ENCODE measurements around the gene MAPK4.
"Not testable (repeated sequence)": the region's sequence is repeated elsewhere in the genome, so short reads cannot be mapped to it uniquely, and the experiment has no call there.

Gene MAPK4

GRCh38 chr18:50545936-50546335 lies 14.0 kb upstream of the MAPK4 start:
- POLR2A ChIA-PET = no interaction called here
- TF ChIP-seq LEF1 (IDR thresholded peaks at IDR 0.05; ENCODE audit: borderline replicate concordance) = no peak
- no peak for TF ChIP-seq FOXK2 (IDR thresholded peaks at IDR 0.05)
- TF ChIP-seq CTBP1 (IDR thresholded peaks at IDR 0.05; ENCODE audit: borderline replicate concordance) = no peak
- no peak for TF ChIP-seq SP1 (IDR thresholded peaks at IDR 0.05)
- TF ChIP-seq ZNF384 (IDR thresholded peaks at IDR 0.05) = no peak
- no peak for TF ChIP-seq FOXM1 (IDR thresholded peaks at IDR 0.05; ENCODE audit: borderline replicate concordance)
- TF ChIP-seq, protein P1, sequence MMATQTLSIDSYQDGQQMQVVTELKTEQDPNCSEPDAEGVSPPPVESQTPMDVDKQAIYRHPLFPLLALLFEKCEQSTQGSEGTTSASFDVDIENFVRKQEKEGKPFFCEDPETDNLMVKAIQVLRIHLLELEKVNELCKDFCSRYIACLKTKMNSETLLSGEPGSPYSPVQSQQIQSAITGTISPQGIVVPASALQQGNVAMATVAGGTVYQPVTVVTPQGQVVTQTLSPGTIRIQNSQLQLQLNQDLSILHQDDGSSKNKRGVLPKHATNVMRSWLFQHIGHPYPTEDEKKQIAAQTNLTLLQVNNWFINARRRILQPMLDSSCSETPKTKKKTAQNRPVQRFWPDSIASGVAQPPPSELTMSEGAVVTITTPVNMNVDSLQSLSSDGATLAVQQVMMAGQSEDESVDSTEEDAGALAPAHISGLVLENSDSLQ (IDR thresholded peaks at IDR 0.05) = no peak
- no peak for TF ChIP-seq NFRKB (IDR thresholded peaks at IDR 0.05)
- no peak for TF ChIP-seq TARDBP (IDR thresholded peaks at IDR 0.05)
- no peak for TF ChIP-seq HDGF (IDR thresholded peaks at IDR 0.05; ENCODE audit: borderline replicate concordance)
- TF ChIP-seq L3MBTL2 (conservative IDR thresholded peaks at IDR 0.05) = no peak
- no peak for TF ChIP-seq SUZ12 (IDR thresholded peaks at IDR 0.05)
- no peak for TF ChIP-seq ARNT (IDR thresholded peaks at IDR 0.05)
- TF ChIP-seq ELF4 (IDR thresholded peaks at IDR 0.05) = no peak
- TF ChIP-seq BHLHE40 (IDR thresholded peaks at IDR 0.05; ENCODE audit: borderline replicate concordance) = no peak
- TF ChIP-seq FOXA1 (IDR thresholded peaks at IDR 0.05) = no peak
- CTCF ChIA-PET = no interaction called here
- no peak for DNase-seq (ENCODE audit: extremely low spot score)

DNA sequence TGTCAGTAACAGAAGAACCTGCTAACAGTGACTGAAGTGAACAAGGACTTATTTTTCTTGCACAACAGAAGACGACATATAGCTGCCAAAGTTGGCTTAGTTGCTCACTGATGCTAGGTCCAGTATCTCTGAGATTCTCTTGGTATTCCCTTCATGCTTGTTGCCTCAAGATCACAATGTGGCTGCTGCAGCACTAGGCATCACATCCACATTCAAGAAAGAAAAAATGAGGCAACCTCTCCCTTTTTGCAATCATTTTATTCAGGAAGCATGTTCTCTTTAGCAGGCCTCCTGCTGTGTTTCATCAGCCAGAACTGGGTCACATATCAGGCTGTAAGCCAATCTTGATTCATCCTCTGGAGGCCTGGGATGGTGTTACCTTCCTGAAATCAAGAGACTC lies 11.7 kb upstream of the MAPK4 start:
- TF ChIP-seq SUZ12 (IDR thresholded peaks at IDR 0.05) = no peak
- no peak for TF ChIP-seq FOXM1 (IDR thresholded peaks at IDR 0.05; ENCODE audit: borderline replicate concordance)
- TF ChIP-seq L3MBTL2 (conservative IDR thresholded peaks at IDR 0.05) = no peak
- no peak for TF ChIP-seq BHLHE40 (IDR thresholded peaks at IDR 0.05; ENCODE audit: borderline replicate concordance)
- no peak for TF ChIP-seq CTBP1 (IDR thresholded peaks at IDR 0.05; ENCODE audit: borderline replicate concordance)
- no peak for TF ChIP-seq SP1 (IDR thresholded peaks at IDR 0.05)
- TF ChIP-seq ELF4 (IDR thresholded peaks at IDR 0.05) = no peak
- TF ChIP-seq NFRKB (IDR thresholded peaks at IDR 0.05) = no peak
- TF ChIP-seq ARNT (IDR thresholded peaks at IDR 0.05) = no peak
- no peak for TF ChIP-seq FOXA1 (IDR thresholded peaks at IDR 0.05)
- TF ChIP-seq LEF1 (IDR thresholded peaks at IDR 0.05; ENCODE audit: borderline replicate concordance) = no peak
- no peak for TF ChIP-seq ZNF384 (IDR thresholded peaks at IDR 0.05)
- no peak for TF ChIP-seq HDGF (IDR thresholded peaks at IDR 0.05; ENCODE audit: borderline replicate concordance)
- TF ChIP-seq, protein P1 (IDR thresholded peaks at IDR 0.05) = no peak
- TF ChIP-seq FOXK2 (IDR thresholded peaks at IDR 0.05) = no peak
- TF ChIP-seq TARDBP (IDR thresholded peaks at IDR 0.05) = no peak
- POLR2A ChIA-PET = no interaction called here

GRCh38 chr18:50551651-50552050 lies 8.2 kb upstream of the MAPK4 start:
- CTCF ChIA-PET = interaction anchor here (0.6 kb wide), 1 partner anchor 15 kb away, joined by 5 read pairs; no protein-coding TSS in a partner anchor
- POLR2A ChIA-PET; DNase-seq (ENCODE audit: extremely low spot score): not testable (repeated sequence)

More for the DNA sequence above, 11.7 kb upstream of the MAPK4 start:
- CTCF ChIA-PET = no interaction called here
- no peak for DNase-seq (ENCODE audit: extremely low spot score)

GRCh38 chr18:50558157-50558556 lies 1.7 kb upstream of the MAPK4 start:
- no peak for TF ChIP-seq HDGF (IDR thresholded peaks at IDR 0.05; ENCODE audit: borderline replicate concordance)
- TF ChIP-seq ZNF384 (IDR thresholded peaks at IDR 0.05) = no peak
- TF ChIP-seq ELF4 (IDR thresholded peaks at IDR 0.05) = no peak
- TF ChIP-seq, protein P1 (IDR thresholded peaks at IDR 0.05) = no peak
- no peak for TF ChIP-seq NFRKB (IDR thresholded peaks at IDR 0.05)
- no peak for TF ChIP-seq FOXK2 (IDR thresholded peaks at IDR 0.05)
- no peak for TF ChIP-seq TARDBP (IDR thresholded peaks at IDR 0.05)
- no peak for DNase-seq (ENCODE audit: extremely low spot score)
- CTCF ChIA-PET = no interaction called here
- POLR2A ChIA-PET = no interaction called here

- DNase-seq (ENCODE audit: extremely low spot score) = no peak
- no peak for TF ChIP-seq LEF1 (IDR thresholded peaks at IDR 0.05; ENCODE audit: borderline replicate concordance)
- POLR2A ChIA-PET = interaction anchor here (1.1 kb wide), 1 partner anchor 262 kb away, joined by 3 read pairs; no protein-coding TSS in a partner anchor
- CTCF ChIA-PET = no interaction called here
Observed at GRCh38 chr18:50558948-50559751, 737 bp upstream of the MAPK4 start.

DNA sequence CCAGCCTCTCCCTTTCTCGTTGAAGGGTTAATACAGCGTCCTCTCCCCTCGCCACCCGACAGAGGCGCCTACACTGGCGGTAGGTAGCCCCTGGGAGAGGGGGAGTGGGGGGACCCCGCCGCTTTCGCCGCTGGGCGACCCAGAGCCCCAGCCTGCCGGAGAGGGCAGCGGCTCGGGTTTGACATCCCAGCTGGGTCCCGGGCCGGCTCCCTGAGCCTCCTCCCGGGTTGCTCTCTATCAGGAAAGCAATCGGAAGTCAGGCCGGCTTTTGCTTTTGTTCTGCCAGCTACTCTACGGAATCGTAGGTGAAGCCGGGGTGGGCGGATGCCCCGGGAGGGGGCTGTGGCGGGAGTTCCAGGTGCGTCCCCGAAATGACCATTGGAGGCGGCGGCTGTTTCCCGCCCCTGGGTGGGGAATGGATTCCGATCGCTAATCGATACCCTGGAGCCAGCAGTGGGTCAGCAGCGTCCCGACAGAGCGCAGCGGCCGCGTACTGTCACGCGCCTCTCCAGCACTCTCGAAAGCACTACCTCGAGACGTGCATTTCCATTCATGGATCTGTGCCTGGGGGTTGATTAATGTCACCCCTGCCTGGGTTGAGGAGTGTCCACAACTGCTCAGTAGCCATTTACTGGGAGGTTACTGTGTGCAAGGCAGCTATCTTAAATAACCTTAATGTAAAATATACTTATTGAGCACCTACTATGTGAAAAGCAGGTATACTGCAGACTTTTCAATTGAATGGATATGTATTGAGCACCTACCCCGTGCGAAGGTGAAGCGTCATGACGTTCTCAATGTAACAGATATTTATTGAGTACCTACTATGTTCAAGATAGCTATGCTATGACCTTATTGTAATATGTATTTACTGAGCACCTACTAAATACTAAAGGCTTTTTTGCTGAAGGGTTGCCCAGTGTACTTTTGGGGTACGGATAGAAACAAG lies 1.1 kb downstream of the MAPK4 start:
- no peak for TF ChIP-seq CTBP1 (IDR thresholded peaks at IDR 0.05; ENCODE audit: borderline replicate concordance)
- peak; percentile 14 for DNase-seq (ENCODE audit: extremely low spot score)
- ChIA-PET POLR2A (no interaction called here), CTCF (no interaction called here)

DNA sequence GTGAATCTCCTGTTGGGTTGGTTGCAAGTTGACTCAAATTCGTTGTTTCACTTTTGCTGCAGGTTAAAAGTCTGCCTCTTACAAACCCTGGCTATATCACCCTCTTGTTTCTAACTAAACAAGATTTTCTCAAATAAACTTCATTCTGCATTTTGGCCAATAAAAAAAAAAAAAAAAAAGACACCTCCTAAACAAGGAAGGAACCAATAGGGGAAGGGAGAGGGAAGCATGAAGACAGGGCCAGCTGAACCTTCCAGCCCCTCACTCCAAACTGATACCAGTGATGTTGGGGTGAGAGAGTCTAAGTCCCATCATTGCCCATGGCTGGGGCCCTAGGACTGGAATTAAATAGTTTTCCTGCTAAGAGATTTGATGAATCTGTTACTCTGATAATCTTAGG lies 2.4 kb downstream of the MAPK4 start:
- DNase-seq (ENCODE audit: extremely low spot score); POLR2A ChIA-PET; CTCF ChIA-PET: not testable (repeated sequence)

Measured in HEK293T (cell line).